Loucy (cell line): ENCODE measurements around the gene TOM1L2.

Experiments
- H2AFZ ChIP-seq: fragments of 200-600 bp; sonication (generic); 2 replicates; pipeline ENCODE4 v1.6.0; 2016; ENCODE audit warnings: antibody characterized with exemption, mild to moderate bottlenecking, low read length, moderate library complexity
- H3F3A ChIP-seq: fragments of 200-600 bp; 2 replicates; pipeline ENCODE4 v1.6.0; 2016; ENCODE audit warnings: antibody characterized with exemption, low read depth, mild to moderate bottlenecking
- H3K27me3 ChIP-seq: fragments of 200-600 bp; sonication (generic); 2 replicates; pipeline ENCODE4 v1.6.1; 2014; ENCODE audit warnings: low read length, mild to moderate bottlenecking; ENCODE audit not compliant: insufficient read depth, poor library complexity, severe bottlenecking
- H3K36me3 ChIP-seq: fragments of 200-600 bp; sonication (generic); 2 replicates; pipeline ENCODE4 v1.6.1; 2016; ENCODE audit warnings: low read length; ENCODE audit not compliant: insufficient read depth
- H3K4me1 ChIP-seq: fragments of 200-600 bp; sonication (generic); 2 replicates; pipeline ENCODE4 v1.5.1; 2014; ENCODE audit warnings: low read length, mild to moderate bottlenecking; ENCODE audit not compliant: insufficient read depth, poor library complexity, severe bottlenecking
- H3K4me2 ChIP-seq: fragments of 200-600 bp; sonication (generic); 2 replicates; pipeline ENCODE4 v1.6.0; 2014; ENCODE audit warnings: antibody characterized with exemption, low read length, low read depth, mild to moderate bottlenecking; ENCODE audit not compliant: poor library complexity, severe bottlenecking
- H3K4me3 ChIP-seq: fragments of 200-600 bp; sonication (generic); 2 replicates; pipeline ENCODE4 v1.5.1; 2014; ENCODE audit warnings: low read length, mild to moderate bottlenecking, mixed read lengths; ENCODE audit not compliant: poor library complexity, severe bottlenecking
- H3K79me2 ChIP-seq: fragments of 200-600 bp; sonication (generic); 2 replicates; pipeline ENCODE4 v1.6.1; 2014; ENCODE audit warnings: low read length; ENCODE audit not compliant: insufficient read depth
- H3K9ac ChIP-seq: fragments of 200-600 bp; sonication (generic); 2 replicates; pipeline ENCODE4 v1.6.0; 2014; ENCODE audit warnings: mild to moderate bottlenecking, low read depth, low read length, moderate library complexity; ENCODE audit not compliant: poor library complexity, severe bottlenecking
- H3K9me2 ChIP-seq: fragments of 200-600 bp; sonication (generic); replicated peaks from 2 replicates; pipeline ENCODE4 v1.6.1; 2016; ENCODE audit warnings: low read depth, low read length, mixed read lengths
- H3K9me3 ChIP-seq: fragments of 200-600 bp; sonication (generic); 2 replicates; pipeline ENCODE4 v1.6.1; 2014; ENCODE audit warnings: mild to moderate bottlenecking, antibody characterized with exemption, low read length, low read depth; ENCODE audit not compliant: insufficient read depth
- H4K20me1 ChIP-seq: fragments of 200-600 bp; sonication (generic); 2 replicates; pipeline ENCODE4 v1.6.0; 2014; ENCODE audit warnings: antibody characterized with exemption, low read length, mild to moderate bottlenecking; ENCODE audit not compliant: insufficient read depth, poor library complexity, severe bottlenecking
- CTCF ChIP-seq: fragments of 200-600 bp; sonication (generic); conservative IDR thresholded peaks from 2 replicates; pipeline ENCODE4 v1.5.1; 2014; ENCODE audit warnings: mild to moderate bottlenecking, antibody characterized with exemption, low read length
- EZH2phosphoT487 ChIP-seq: fragments of 200-600 bp; IDR thresholded peaks from 2 replicates; pipeline ENCODE4 v1.6.1; 2018; ENCODE audit warnings: antibody characterized with exemption, mild to moderate bottlenecking, moderate library complexity, borderline replicate concordance

TOM1L2 gene

GRCh38 chr17:17896746-17897145 is 75.5 kb downstream of the TOM1L2 start:
- no peak overlapping the region for H3K4me2 ChIP-seq
- H3K4me1 ChIP-seq: no peaks in the 10 kb centered on the region
- no peak overlapping the region for H3K9ac ChIP-seq
- TF ChIP-seq EZH2phosphoT487 (no peak), CTCF (no peak)
- no peaks in the 10 kb centered on the region; the same call in 1 of the 2 replicates for H3K36me3 ChIP-seq
- no peak overlapping the region for H3K4me3 ChIP-seq
- no peaks in the 10 kb centered on the region for H3F3A ChIP-seq
- H4K20me1 ChIP-seq: no peaks in the 10 kb centered on the region
- no peak overlapping the region for H2AFZ ChIP-seq
- H3K79me2 ChIP-seq: no peaks in the 10 kb centered on the region
- no peaks in the 10 kb centered on the region for H3K27me3 ChIP-seq
- H3K9me3 ChIP-seq: no peaks in the 10 kb centered on the region
- H3K9me2 ChIP-seq: no peaks in the 10 kb centered on the region

- Histone ChIP-seq H3F3A (no peaks in the 10 kb centered on the region), H3K79me2 (no peaks in the 10 kb centered on the region), H3K9me2 (no peaks in the 10 kb centered on the region), H3K36me3 (no peaks in the 10 kb centered on the region; the same call in 1 of the 2 replicates), H3K9me3 (no peaks in the 10 kb centered on the region), H4K20me1 (no peaks in the 10 kb centered on the region), H3K4me1 (no peaks in the 10 kb centered on the region), H3K4me2 (no peak overlapping the region), H2AFZ (no peak overlapping the region), H3K4me3 (no peak overlapping the region), H3K9ac (no peak overlapping the region), H3K27me3 (no peaks in the 10 kb centered on the region)
- no peak for TF ChIP-seq CTCF
- TF ChIP-seq EZH2phosphoT487: no peak
These were observed 78.2 kb downstream of the TOM1L2 start for GRCh38 chr17:17893801-17894644.

- Histone ChIP-seq H3K4me2 (no peak overlapping the region), H2AFZ (no peak overlapping the region), H3K9me3 (no peaks in the 10 kb centered on the region), H3K79me2 (no peaks in the 10 kb centered on the region), H3F3A (no peaks in the 10 kb centered on the region), H4K20me1 (no peaks in the 10 kb centered on the region), H3K4me3 (no peak overlapping the region), H3K9ac (no peak overlapping the region), H3K4me1 (no peaks in the 10 kb centered on the region), H3K27me3 (no peaks in the 10 kb centered on the region), H3K9me2 (no peaks in the 10 kb centered on the region), H3K36me3 (no peaks in the 10 kb centered on the region; the same call in 1 of the 2 replicates)
- TF ChIP-seq EZH2phosphoT487: no peak
- no peak for TF ChIP-seq CTCF
These were observed 79.5 kb downstream of the TOM1L2 start for GRCh38 chr17:17892731-17893130.
